Vagina (tissue), 2 donors: ENCODE data around the gene ST6GALNAC3. TPM values are rescaled to one million over a fixed set of nuclear protein-coding genes. Genes with fewer than 3 reads are reported as not detected.

Experiments
- DNase-seq, 2 donors: peaks; one replicate each; pipeline ENCODE4 v3.0.0-alpha.2; 2017; ENCODE audit errors: extremely low spot score in 2 of 2
- H3K27ac ChIP-seq: fragments of 200-600 bp; sonication (generic); one replicate; pipeline ENCODE4 v1.5.1; 2019
- H3K27me3 ChIP-seq: fragments of 200-600 bp; sonication (generic); one replicate; pipeline ENCODE4 v1.5.1; 2019
- H3K36me3 ChIP-seq, 2 donors: fragments of 200-600 bp; sonication (generic); one replicate each; pipeline ENCODE4 v1.5.1; 2017 to 2019
- H3K4me1 ChIP-seq: fragments of 200-600 bp; sonication (generic); one replicate; pipeline ENCODE4 v1.5.1; 2019
- H3K4me3 ChIP-seq, 2 donors: fragments of 200-600 bp; sonication (generic); 1 replicate in 1 of 2; 2 replicates in 1 of 2; pipeline ENCODE4 v1.5.1; 2016 to 2019
- H3K9me3 ChIP-seq: fragments of 200-600 bp; sonication (generic); one replicate; pipeline ENCODE4 v1.5.1; 2019
- CTCF ChIP-seq, 3 experiments: fragments of 450-650 bp in 2 of 3; fragments of 200-600 bp in 1 of 3; sonication (generic) in 1 of 3; IDR thresholded peaks; one replicate each; pipeline ENCODE4 v1.5.1; 2017 to 2019; ENCODE audit warnings: antibody characterized with exemption in 3 of 3, mild to moderate bottlenecking in 2 of 3, moderate library complexity in 2 of 3
- POLR2A ChIP-seq, 2 donors: fragments of 450-650 bp; IDR thresholded peaks; one replicate each; pipeline ENCODE4 v1.6.1; 2017; ENCODE audit warnings: antibody characterized with exemption in 2 of 2, mild to moderate bottlenecking in 2 of 2, moderate library complexity in 2 of 2
- POLR2AphosphoS5 ChIP-seq, 2 donors: sonication (generic); formaldehyde crosslinking; IDR thresholded peaks; one replicate each; pipeline ENCODE4 v1.9.0; 2017; ENCODE audit warnings: antibody characterized with exemption in 2 of 2, mild to moderate bottlenecking in 2 of 2, low read depth in 1 of 2; ENCODE audit not compliant: insufficient read depth in 1 of 2
- intact Hi-C: fragments of 100-400 bp; cut with DNase I; formaldehyde crosslinking; loops from one replicate; pipeline ENCODE4 v1.15.1; 2023
- total RNA-seq: library from RNA; depleted of rRNA; stranded (reverse); fragments of >200 nt; gene quantifications from one replicate; pipeline ENCODE4 v1.2.3, GENCODE V29; 2016

Gene ST6GALNAC3
- total RNA-seq, 1 donor from 2014 or later: 21.1 TPM

- no peaks in the 10 kb centered on the region for H3K27me3 ChIP-seq
- H3K9me3 ChIP-seq: no peaks in the 10 kb centered on the region
- DNase-seq: no peak
- H3K4me1 ChIP-seq: no peaks in the 10 kb centered on the region
- no peak for TF ChIP-seq CTCF (IDR thresholded peaks at IDR 0.05)
- H3K36me3 ChIP-seq: no peaks in the 10 kb centered on the region
- H3K4me3 ChIP-seq: no peak overlapping the region
- H3K27ac ChIP-seq: no peak overlapping the region
- intact Hi-C loops: no loop called here
These were observed 399.0 kb downstream of the ST6GALNAC3 start for GRCh38 chr1:76473591-76473990.

- no peak overlapping the region for H3K27ac ChIP-seq
- intact Hi-C loops: no loop called here
These were observed 400.4 kb downstream of the ST6GALNAC3 start for GRCh38 chr1:76474922-76475321.

GRCh38 chr1:76477156-76477555, 402.6 kb downstream of the ST6GALNAC3 start:
- Histone ChIP-seq H3K4me3 (no peak overlapping the region), H3K27ac (no peak overlapping the region), H3K36me3 (no peaks in the 10 kb centered on the region), H3K9me3 (no peaks in the 10 kb centered on the region), H3K27me3 (no peaks in the 10 kb centered on the region), H3K4me1 (no peaks in the 10 kb centered on the region)
- intact Hi-C loops: no loop called here
- TF ChIP-seq POLR2AphosphoS5 (IDR thresholded peaks at IDR 0.05; ENCODE audit: insufficient read depth in 1 of 2, low read depth in 1 of 2) (no peak), POLR2A (IDR thresholded peaks at IDR 0.05) (no peak), CTCF (IDR thresholded peaks at IDR 0.05) (no peak)
- DNase-seq: no peak

More at GRCh38 chr1:76474922-76475321, 400.4 kb downstream of the ST6GALNAC3 start:
- H3K36me3 ChIP-seq: no peaks in the 10 kb centered on the region
- no peaks in the 10 kb centered on the region for H3K27me3 ChIP-seq
- TF ChIP-seq POLR2AphosphoS5 (IDR thresholded peaks at IDR 0.05; ENCODE audit: insufficient read depth in 1 of 2, low read depth in 1 of 2): no peak
- TF ChIP-seq POLR2A (IDR thresholded peaks at IDR 0.05): no peak
- TF ChIP-seq CTCF (IDR thresholded peaks at IDR 0.05): no peak
- DNase-seq: no peak
- H3K4me3 ChIP-seq: no peak overlapping the region
- no peaks in the 10 kb centered on the region for H3K4me1 ChIP-seq
- H3K9me3 ChIP-seq: no peaks in the 10 kb centered on the region

DNA sequence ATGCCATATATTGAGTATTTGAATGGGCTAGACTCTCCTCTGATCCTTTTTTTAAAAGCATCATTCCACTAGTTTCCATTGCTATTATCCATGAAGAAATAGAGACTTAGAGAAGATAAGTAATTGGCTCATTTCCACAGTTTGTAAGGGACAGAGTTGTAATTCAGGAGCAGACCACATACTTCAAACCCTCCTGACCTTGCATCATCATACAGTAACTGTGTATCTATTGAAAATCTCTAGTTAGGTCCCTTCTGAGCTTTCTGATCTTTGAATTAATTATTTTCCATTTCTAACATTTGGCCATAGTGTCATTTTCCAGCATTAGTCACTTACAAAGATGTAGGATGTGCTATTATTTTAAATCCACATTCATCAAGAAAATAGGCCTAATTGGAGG, 406.3 kb downstream of the ST6GALNAC3 start:
- Histone ChIP-seq H3K27ac (no peak overlapping the region), H3K27me3 (no peaks in the 10 kb centered on the region), H3K36me3 (no peaks in the 10 kb centered on the region), H3K9me3 (no peaks in the 10 kb centered on the region), H3K4me3 (no peak overlapping the region), H3K4me1 (no peaks in the 10 kb centered on the region)
- intact Hi-C loops: no loop called here
- TF ChIP-seq POLR2A (IDR thresholded peaks at IDR 0.05): no peak
- TF ChIP-seq CTCF (IDR thresholded peaks at IDR 0.05): no peak
- no peak for TF ChIP-seq POLR2AphosphoS5 (IDR thresholded peaks at IDR 0.05; ENCODE audit: insufficient read depth in 1 of 2, low read depth in 1 of 2)
- no peak for DNase-seq

GRCh38 chr1:76481672-76482071, 407.1 kb downstream of the ST6GALNAC3 start:
- intact Hi-C loops: no loop called here
- Histone ChIP-seq H3K4me3 (no peak overlapping the region), H3K36me3 (no peaks in the 10 kb centered on the region), H3K27ac (no peak overlapping the region), H3K4me1 (no peaks in the 10 kb centered on the region), H3K27me3 (no peaks in the 10 kb centered on the region), H3K9me3 (no peaks in the 10 kb centered on the region)
- DNase-seq: no peak
- TF ChIP-seq POLR2AphosphoS5 (IDR thresholded peaks at IDR 0.05; ENCODE audit: insufficient read depth in 1 of 2, low read depth in 1 of 2): no peak
- no peak for TF ChIP-seq POLR2A (IDR thresholded peaks at IDR 0.05)

- no peaks in the 10 kb centered on the region for H3K36me3 ChIP-seq
- H3K4me3 ChIP-seq: no peak overlapping the region
- DNase-seq: no peak
- intact Hi-C loops: no loop called here
- no peaks in the 10 kb centered on the region for H3K27me3 ChIP-seq
- no peak overlapping the region for H3K27ac ChIP-seq
- TF ChIP-seq CTCF (IDR thresholded peaks at IDR 0.05): no peak
- no peak for TF ChIP-seq POLR2AphosphoS5 (IDR thresholded peaks at IDR 0.05; ENCODE audit: insufficient read depth in 1 of 2, low read depth in 1 of 2)
- no peak for TF ChIP-seq POLR2A (IDR thresholded peaks at IDR 0.05)
- H3K4me1 ChIP-seq: no peaks in the 10 kb centered on the region
- H3K9me3 ChIP-seq: no peaks in the 10 kb centered on the region
These were observed 407.7 kb downstream of the ST6GALNAC3 start for GRCh38 chr1:76482272-76482671.
